ENCODE results near the gene LBH.

The LBH gene

DNA sequence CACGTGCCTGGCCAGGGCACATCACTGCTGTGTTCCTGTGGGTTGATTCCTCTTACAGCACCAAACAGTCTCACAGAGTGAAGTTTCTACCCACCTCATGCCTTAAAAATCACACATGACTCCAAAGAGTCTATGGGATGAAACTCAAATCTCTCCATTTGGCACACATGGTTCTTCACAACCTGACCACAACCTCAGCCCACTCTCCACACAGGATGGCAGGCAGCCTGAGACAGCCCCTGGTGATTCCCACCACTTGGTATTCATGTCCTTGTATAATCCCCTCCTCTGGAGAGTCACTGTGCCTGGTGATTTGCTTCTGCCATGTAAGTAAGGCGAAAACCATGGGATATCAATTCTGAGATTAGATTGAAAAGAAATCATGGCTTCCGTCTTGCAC lies 46.2 kb downstream of the LBH start:
- no peak for DNase-seq

DNA sequence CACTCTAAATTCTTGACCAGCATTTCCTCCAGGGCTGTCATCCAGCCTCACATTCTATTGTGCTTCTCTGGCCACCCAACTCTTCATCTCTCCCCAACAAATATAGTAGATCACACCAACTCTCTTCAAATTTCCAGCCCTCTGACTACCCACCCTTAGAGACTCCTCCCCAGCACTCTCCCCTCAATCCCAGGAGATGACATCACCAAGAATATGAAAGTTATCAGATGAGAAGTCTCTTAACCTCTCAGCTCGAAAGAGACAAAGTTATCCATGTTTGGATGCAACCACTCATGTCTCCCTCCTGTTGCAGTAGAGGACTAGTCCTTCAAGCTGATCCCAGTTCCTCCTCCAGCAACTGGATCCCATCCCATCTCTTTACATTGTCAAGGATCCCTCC lies 47.1 kb downstream of the LBH start:
- no peak for DNase-seq

DNA sequence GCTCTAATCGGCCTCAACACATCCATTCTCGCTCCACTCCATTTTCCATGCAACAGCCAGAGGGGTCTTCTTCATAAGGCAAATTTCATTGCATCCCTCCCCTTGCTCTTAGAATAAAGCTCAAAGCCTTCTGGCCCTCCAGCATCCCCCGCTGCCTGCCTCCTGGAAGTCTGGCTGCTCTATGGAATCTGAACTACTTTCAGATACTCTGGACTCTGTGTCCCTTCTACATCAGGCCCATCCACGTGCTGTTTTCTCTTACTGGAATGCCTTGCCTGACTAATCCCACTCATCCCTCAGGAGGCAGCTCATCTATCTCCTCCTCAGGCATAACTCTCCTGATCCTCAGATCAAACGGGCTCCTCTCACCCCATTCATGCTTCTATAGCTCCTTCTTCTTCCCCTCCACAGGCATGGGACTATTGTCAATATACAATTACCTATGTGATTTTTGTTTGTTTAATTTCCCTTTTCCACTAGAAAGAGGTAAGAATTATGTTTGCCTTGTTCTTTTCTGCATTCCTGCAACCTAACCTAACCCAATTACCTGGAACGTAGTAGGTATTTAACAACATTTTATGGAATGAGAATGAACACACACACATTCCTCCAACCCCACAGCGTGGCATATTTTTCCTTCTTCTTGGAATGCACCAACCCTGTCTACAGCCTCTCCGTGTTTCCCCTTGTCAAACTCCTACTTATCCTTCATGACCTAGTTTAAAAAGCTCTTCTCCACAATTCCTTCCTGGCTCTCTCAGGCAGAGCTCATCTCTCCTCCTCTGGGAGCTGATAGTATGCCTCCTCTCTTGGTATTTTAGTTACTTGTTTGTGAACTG lies 49.5 kb downstream of the LBH start:
- no peak for DNase-seq

DNA sequence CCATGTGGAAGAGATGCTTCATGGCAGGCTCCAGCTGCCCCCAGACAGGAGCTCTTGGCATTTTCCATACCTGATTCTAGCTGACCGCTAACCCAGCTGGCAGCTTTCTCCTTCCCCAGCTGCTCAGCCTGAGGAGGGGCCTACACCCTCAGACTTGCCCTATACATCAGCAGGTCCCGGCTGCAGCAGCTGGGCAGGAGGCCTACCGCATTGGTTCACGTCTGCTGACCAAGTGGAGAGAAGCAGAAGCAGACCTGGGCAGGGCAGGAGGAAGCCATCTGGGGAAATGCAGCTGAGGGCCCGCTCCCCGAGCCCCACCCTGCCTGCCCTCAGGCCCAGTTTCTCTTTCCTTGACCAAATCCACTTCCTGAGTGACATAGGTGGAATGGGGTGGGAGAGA lies 50.7 kb downstream of the LBH start:
- DNase-seq: no peak

DNA sequence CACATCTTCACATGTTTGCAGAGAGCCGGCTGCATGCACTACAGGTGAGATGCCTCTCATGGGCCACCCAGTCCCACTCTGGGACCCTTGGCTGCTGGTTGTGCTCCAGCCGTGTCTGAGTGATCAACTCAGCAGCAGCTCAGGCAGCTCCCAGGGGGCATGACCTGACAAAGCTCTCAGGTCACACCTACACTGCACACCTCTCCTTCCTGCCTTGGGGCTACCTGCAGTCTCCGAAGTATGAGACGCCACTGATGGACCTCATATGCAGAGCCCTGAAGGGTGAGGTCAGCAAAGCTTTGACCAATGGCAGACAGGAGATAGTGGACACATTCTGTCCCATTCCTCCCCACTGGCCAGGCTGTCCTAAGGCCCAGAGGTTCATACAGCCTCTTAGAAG lies 51.4 kb downstream of the LBH start:
- DNase-seq: no peak

DNA sequence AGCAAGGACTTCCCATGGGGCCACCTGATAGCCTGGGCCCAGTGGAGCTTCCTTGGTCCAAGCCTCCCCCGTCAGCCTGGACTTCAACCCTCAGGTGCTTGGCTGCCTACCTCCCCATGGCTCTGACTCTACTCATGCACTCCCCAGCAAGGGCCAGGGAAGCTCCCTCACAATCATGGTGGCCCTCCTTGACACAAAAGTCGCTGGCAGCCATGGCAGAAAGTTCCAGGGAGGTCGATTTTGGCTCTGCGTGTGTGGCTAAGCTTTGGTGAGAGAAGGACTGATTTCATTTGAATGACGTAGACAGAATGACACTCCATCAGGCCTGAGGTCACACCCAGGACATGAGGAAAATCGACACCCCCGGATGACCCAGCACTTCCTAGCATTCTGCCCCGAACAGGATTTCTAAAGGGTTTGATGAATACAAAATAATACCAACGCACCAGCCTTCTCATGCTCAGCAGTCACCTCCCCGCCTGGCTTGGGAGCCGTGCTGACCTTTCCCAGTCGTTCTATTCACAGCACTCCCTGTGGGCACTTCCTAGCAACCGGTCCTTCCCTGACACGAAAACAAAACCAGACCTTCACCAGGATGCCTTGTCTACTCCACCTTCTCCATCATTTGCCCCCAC lies 52.7 kb downstream of the LBH start:
- DNase-seq: no peak

DNA sequence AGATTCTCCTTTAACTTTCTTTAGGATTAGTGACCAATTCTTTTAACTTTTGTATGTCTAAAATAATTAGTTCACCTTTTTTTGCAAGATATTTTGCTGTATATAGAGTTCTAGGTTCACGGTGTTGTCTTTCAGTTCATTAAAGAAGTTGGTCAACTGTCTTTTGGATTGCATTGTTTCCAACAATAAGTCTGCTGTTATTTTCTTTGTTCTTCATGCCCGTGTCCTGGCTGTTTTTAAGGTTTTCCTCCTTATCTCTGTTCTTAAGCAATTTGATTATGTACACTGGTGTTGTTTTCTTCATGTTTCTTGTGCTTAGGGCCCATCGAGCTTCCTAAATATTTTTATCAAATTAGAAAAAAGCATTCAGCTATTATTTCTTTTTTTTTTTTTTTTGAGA lies 54.4 kb downstream of the LBH start:
- DNase-seq: no peak

DNA sequence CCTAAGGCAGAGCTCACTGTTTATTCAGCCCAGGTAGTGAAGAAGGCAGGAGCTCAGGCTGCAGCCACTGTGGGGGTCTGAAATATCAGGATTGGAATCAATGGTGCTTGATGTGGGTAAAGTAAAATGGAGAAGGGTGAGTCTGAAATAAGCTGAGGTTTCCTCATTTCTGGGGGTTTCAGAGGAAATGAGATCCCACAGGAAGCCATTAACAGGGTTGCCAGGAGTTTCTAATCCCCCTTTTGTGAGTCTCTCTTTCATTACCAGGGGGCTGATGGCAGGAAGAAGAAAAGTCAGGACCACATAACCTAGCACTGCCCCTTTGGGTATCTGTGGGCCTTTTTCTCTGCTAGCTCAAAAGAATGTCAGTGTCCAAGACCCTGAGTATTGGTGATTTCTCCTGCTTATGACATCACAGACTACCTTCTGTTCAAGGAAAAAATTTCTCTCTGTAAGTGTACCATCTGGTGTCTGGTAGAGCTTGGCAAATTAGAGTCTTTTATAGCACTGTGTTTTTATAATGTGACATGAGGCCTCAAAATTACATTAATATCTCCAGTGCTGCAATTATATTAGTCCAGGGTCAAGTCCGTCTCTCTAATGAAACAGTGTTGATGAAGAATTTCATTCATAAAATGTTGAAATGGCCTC lies 56.0 kb downstream of the LBH start:
- DNase-seq: no peak

DNA sequence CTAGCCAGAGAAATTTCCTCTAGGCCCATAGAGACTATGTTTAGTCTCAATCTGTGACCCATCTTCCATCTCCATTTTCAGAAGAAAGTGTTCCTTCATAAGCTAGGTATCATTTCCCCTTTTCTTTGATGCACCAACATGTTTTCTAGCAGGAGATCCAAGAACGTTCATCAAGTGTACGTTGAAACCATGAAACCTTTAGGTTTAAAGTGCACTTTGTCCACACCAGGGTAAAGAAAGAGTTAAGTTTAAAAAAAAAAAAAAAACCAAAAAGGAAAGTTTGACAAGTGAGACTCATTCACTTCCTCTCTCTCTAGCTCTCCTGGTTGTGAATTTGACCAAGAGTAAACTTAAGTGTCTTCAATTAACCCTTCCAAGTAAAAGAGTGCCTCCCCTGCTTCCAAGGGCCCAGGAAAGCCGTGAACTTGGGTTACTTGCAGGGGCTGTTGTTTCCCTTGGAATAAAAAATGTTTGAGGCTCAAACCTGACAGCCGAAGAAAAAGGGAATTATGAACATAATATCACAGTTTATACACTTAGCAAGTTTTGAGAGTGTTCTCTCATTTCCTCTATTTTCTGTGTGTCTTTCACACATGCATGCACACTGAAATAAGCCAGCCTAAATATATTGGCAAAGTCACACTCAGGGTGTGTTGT lies 56.7 kb downstream of the LBH start:
- DNase-seq: no peak

DNA sequence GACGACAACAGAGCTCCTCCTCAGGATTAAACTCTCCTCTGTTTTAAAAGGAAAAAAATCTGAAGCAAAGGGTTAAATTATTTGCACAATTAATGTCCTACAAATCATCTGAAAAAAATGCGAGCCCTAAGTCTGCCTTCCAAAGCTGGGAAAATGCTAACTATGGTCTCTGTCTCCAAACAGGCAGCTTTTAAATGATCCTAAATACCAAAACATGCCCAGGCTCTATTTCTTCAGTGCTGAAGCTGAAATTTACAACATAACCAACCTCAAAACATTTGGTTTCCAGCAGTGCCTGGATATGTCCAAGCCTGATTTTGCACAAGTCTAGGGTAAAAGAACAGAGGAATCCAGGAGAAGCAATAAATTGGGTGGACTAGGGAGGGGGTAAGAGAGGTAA lies 57.2 kb downstream of the LBH start:
- no peak for DNase-seq

DNA sequence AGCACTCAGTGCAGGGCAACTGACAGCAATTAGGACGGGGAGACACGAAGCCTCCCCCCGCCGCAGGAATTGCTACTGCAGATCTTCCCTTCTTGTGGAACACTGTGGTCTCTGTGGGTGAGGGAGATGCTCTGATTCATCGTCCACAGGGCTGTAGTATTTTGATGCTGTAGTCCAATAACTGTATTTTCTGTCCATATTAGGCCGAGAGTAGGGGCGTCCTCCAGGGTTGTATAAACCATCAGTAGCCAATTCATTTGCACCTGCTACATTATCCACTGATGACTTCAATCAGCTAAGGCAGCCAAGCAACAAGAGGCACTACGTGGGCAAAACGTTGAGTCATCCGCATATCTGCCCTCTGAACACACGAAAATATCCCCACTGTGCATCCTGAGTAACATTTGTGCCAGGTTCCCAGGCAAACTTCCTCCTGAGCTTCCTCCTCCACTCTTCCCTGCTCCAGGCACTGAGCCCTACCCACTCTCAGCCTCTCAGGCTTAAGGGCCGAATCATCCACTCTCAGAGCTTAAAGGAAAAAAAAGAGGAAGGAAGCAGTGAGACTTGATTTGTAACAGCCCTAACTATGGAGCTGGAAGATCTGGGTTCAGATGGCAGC lies 62.1 kb downstream of the LBH start:
- peak in 1 of 2 experiments; percentile 12 for DNase-seq

DNA sequence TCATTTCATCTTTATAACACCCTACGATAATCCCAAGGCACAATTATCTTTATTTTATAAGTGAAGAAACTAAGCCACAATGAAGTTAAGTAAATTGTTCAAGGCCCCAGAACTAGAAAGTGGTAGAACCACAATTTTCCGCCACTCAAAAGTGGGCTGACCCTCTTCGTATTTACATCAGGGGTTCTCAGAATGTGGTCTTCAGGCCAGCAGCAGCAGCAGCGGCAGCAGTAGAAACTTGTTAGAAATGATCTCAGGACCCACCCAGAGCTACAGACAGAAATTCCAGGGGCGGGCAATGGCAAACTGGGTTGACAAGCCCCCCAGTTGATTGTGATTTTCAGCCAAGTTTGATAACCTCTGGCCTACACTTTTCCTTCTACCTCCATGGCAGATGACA lies 62.8 kb downstream of the LBH start:
- no peak for DNase-seq

DNA sequence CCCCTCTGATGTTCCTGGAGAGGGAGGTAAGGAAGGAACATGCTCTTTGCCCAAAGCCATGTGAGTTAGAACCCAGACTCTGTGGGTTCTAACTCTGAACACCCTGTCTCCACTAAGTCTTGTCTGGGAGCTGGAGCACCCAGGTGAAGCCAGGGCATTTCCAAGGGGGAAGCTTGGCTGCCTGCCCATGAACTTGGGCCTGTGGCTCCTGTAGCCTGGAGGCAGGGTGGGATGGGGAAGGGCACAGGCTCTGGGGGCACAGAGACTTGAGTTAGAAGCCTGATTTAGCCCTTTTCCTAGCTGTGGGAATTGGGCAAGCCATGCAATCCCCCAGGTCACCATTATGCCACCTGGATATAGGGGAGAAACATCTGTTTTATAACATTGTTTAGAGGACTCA lies 65.2 kb downstream of the LBH start:
- no peak for DNase-seq

DNA sequence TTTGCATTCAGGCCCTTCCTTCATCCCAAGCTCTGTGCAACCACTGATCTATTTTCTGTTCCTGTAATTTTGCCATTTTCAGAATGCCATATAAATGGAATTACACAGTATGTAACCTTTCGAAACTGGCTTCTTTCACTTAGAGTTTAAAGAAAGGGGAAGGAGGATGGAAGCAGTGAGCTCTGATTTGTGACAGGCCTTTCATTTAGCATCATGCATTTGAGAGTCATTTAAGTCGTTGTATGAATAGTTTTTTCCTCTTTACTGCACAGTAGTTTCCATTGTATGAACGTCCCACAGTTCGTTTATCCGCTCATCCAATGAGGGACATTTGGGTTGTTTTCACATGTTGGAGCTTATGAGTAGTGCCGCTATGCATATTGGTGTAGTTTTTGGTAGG lies 67.0 kb downstream of the LBH start:
- DNase-seq: no peak

DNA sequence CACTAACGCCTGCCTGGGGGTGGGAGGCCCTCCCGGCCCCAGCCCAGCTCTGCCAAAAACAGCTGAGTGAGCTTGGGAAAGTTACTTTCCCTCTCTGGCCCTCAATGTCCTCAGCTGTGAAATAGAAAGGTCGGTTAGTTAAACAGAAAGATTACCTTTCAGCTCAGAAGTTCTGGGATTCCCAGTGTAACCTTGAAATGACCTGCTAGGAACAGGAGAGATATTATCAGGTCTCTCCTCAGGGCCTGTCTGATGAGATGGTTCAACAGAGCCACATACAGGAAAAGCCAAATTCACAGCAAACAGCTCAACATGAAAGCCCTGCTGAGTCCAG lies 68.8 kb downstream of the LBH start:
- DNase-seq: no peak

DNA sequence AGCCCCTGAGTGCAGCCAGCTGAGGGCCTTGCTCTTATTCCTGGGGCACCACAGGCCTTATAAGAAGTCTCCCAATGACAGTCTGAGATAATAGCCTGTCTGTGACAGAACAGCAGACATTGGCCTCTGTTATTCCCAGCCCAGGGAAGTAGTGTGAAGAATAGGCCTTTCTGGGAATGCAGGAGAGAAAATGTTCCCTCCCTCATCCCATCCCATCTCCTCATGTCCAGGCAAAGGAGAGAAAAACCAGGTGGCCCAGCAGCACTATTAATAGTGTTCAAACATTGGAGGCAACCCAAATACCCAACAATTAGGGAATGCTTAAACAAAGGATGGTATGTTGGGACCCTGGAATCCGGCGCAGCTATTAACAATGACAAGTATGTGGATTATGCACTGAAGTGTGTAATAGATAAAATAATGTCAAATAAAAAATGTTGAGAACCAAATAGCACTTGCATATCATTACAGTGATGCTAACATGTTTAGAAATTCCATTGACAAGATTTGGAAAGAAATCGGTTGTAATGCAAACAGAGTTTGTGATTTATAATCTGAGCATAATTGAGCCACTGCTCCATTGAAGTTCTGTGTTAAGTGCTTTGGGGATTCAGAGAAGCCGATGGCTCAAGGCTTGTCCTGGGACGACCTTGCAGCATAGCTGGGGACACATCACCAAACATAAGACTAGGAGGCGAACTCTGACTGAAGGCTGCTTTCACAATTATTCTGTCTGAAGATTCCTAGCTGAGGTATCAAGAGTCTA lies 69.3 kb downstream of the LBH start:
- DNase-seq: no peak

DNA sequence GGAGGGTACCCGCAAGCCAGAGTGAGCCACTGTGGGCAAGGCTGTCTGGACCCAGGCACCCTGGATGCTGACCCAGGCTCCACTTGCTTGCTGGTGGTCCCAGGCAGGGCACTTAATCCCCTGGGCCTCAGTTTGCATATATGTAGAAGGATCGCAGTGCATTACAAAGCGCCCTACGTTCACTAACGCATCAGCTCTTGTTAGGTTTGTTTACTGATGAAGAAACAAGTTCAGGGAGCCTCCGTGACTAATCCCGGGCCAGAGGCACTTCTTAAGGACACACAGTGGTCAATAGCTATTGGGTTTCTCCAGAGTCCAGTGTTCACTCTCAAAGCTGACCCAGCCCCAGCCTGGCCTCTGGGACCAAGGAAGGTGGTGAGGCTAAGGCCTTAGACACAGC lies 70.2 kb downstream of the LBH start:
- DNase-seq: no peak

DNA sequence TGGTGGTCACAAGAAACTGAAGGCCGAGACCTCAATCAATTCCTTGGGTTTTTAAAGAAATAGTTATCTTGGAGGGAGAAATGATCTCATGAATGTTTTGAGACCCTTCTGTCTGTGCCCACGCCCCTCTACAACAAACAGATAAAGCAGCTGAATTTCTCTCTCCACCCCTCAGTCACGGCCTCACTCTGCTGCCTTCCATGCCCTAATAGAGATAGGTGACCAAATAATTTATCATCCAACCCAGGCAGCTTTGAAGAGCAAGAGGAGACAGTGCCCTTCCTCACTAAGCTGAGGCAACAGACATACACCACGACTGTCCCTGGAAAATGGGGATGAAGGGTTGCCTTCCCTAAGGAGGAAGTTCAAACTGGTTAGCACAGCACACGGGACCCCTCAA lies 71.2 kb downstream of the LBH start:
- DNase-seq: no peak

DNA sequence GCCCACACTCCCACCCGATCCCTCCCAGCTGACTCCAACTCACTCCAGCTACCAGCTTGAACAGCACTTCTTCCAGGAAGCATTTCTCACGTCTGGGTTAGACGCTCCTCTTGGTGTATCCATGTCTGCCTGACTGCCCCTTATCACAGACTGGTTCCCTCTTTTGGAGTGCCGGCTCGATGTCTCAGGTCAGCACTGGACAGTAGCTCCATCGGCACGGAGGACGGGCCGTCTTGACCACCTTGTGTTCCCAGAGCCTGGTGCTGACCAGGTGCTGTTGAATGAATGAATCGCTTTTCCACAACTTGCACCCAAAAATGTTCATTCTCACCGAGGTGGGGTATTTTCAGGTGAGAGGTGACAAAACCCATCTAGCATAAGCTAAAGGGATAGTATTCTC lies 71.8 kb downstream of the LBH start:
- DNase-seq: no peak

DNA sequence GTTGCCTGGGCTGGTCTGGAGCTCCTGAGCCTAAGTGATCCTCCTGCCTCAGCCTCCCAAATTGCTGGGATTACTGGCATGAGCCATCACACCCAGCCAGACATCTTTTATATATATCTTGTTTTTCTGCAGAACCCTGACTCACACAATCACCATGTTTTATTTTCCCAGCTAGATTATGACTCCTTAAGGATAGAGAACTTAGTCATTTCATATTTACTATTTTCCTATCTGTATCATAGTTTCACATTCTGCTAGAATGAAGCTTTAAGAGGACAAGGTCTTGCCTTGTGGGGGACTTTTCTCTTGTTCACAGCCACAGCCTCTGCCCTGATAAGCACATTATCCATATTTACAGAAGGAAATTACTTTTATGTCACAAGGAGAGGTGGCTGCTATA lies 73.9 kb downstream of the LBH start:
- DNase-seq: no peak

DNA sequence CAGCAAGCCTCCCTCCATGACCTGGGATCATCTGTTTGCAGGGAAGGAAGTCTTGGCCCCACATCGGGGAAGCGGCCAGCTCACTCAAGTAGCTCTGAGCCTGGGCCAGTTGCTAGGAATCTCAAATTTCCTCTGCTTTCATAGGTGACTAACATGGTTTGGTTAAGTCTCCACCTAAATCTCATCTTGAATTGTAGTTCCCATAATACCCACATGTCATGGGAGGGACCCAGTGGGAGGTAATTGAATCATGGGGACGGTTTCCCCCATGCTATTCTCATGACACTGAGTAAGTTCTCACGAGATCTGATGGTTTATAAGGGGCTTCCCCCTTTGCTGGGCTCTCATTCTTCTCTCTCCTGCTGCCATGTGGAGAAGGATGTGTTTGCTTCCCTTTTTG lies 75.2 kb downstream of the LBH start:
- no peak for DNase-seq

DNA sequence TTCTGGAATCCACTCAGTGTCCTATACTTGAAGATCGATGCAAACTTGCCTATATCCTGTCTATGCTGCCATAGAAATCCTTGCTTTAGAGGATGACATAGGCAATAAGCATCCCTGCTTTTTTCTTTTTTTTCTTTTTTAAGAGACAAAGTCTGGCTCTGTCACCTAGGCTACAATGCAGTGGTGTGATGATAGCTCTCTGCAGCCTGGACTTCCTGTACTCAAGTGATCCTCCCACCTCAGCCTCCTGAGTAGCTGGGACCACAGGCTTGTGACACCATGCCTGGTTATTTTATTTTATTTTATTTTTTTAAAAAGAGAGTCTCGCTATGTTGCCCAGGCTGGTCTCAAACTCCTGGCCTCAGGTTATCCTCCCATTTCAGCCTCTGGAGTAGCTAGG lies 76.9 kb downstream of the LBH start:
- DNase-seq: no peak

Measured in stimulated activated CD4-positive, alpha-beta T cell treated with anti-CD3 and anti-CD28 coated beads, Interleukin-4, amount 100 ng/mL, for 4 hours (primary cell).